ENCODE results near the gene TRERF1. TPM values are rescaled to one million over a fixed set of nuclear protein-coding genes. Genes with fewer than 3 reads are reported as not detected.
"Not testable (repeated sequence)": the region's sequence is repeated elsewhere in the genome, so short reads cannot be mapped to it uniquely, and the experiment has no call there.

The TRERF1 gene
- total and polyA plus RNA-seq, 2 experiments from 2014 or later = 11.2 to 20.6 TPM

GRCh38 chr6:42193491-42193894, 258.2 kb downstream of the TRERF1 start (continued):
- TF ChIP-seq ZNF462 (CRISPR knock-in tag; IDR thresholded peaks at IDR 0.05) (no peak), NANOG (IDR thresholded peaks at IDR 0.05; ENCODE audit: borderline replicate concordance) (no peak), ZNF114 (CRISPR knock-in tag; IDR thresholded peaks at IDR 0.05) (no peak), CREB1 (CRISPR knock-in tag; IDR thresholded peaks at IDR 0.05; ENCODE audit: low read depth) (no peak), ZNF331 (CRISPR knock-in tag; IDR thresholded peaks at IDR 0.05; ENCODE audit: low read depth) (no peak)

- H3K4me2 ChIP-seq = not testable (repeated sequence)
Measured at GRCh38 chr6:42192385-42192784, 259.3 kb downstream of the TRERF1 start.

More at GRCh38 chr6:42192385-42192784, 259.3 kb downstream of the TRERF1 start:
- H3K9me3 Mint-ChIP-seq; H3F3A ChIP-seq (replicated peaks; ENCODE audit: low read depth); H3K27me3 Mint-ChIP-seq (ENCODE audit: insufficient read depth, low read depth, poor library complexity); H4K20me1 ChIP-seq (replicated peaks; ENCODE audit: insufficient read depth); H3K4me3 ChIP-seq; H3K27ac ChIP-seq (ENCODE audit: low read depth); H3K4me1 ChIP-seq (ENCODE audit: insufficient read depth); H3K36me3 Mint-ChIP-seq (ENCODE audit: low read depth); H3K79me2 ChIP-seq (replicated peaks; ENCODE audit: insufficient read depth); H2AFZ ChIP-seq; H3K36me3 ChIP-seq (ENCODE audit: insufficient read depth); H3K27me3 ChIP-seq (ENCODE audit: insufficient read depth); ATAC-seq; H3K27ac Mint-ChIP-seq; DNase-seq (ENCODE audit: low spot score); H3K4me3 Mint-ChIP-seq; H3K9me2 ChIP-seq (ENCODE audit: insufficient read depth): not testable (repeated sequence)
- peaks cover 17% of the 10 kb centered on the region for H3K4me1 Mint-ChIP-seq

Measured in GM23338 (cell line).